ENCODE data around the gene POLR2F.

POLR2F gene

DNA sequence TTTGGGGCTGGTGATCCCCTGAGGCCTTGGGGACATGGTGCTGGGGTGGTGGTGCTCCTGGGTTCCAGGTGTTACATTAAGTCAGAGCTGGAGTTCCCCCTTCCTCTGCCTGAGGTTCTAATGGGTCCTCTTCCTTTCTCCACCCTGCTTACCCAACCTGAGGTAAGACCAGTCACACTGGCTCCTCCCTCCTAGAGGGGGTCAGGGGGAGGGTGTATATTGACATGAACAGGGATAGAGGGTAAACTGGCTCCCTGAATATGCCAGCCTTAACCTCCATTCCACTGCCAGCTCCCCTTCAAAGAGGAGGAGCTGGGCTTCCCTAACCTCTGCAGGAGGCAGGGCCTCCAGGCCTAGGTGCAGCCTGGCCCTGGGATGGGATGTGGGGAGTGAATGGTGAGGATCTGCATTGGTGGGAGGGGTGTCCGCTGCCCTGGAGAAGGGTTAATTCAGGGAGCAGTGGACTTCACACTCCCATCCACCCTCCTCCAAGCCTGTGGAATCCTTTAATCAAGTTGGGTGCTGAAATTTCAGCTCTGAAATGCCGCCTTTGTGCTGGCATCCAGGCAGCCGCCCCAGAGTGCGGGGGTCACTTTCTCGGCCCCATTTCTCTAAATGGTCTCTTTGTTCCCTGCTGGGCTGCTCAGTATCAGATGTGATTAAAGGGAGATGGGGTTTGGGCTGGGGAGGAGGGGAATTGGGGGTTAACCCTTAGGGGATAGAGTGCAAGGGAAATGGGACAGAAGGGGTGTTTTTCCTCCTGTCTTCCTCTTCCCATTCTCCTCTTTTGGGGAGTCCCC lies 15.2 kb downstream of the POLR2F start:
- no peak for TF ChIP-seq EGR1 (IDR thresholded peaks at IDR 0.05)
- no peak for TF ChIP-seq CREB1 (IDR thresholded peaks at IDR 0.05; ENCODE audit: low read depth)
- no peak for TF ChIP-seq EP300 (IDR thresholded peaks at IDR 0.05; ENCODE audit: borderline replicate concordance)
- TF ChIP-seq REST (IDR thresholded peaks at IDR 0.05; ENCODE audit: low read depth), result no peak
- TF ChIP-seq CEBPB (IDR thresholded peaks at IDR 0.05), result no peak
- TF ChIP-seq, protein P1, sequence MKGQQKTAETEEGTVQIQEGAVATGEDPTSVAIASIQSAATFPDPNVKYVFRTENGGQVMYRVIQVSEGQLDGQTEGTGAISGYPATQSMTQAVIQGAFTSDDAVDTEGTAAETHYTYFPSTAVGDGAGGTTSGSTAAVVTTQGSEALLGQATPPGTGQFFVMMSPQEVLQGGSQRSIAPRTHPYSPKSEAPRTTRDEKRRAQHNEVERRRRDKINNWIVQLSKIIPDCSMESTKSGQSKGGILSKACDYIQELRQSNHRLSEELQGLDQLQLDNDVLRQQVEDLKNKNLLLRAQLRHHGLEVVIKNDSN (IDR thresholded peaks at IDR 0.05), result no peak
- no peak for TF ChIP-seq RAD21 (IDR thresholded peaks at IDR 0.05; ENCODE audit: low read depth)
- TF ChIP-seq YY1 (IDR thresholded peaks at IDR 0.05; ENCODE audit: low read depth), result no peak
- no peak for TF ChIP-seq NFIC (IDR thresholded peaks at IDR 0.05)
- no peak for TF ChIP-seq TAF1 (IDR thresholded peaks at IDR 0.05; ENCODE audit: low read depth)
- no peak for TF ChIP-seq FOXM1 (IDR thresholded peaks at IDR 0.05; ENCODE audit: borderline replicate concordance, low read depth)
- no peak for TF ChIP-seq ZBTB7A (IDR thresholded peaks at IDR 0.05; ENCODE audit: low read depth)

GRCh38 chr22:37970864-37971263 lies 17.4 kb downstream of the POLR2F start:
- TF ChIP-seq ZBTB7A (IDR thresholded peaks at IDR 0.05; ENCODE audit: low read depth) (no peak), NFIC (IDR thresholded peaks at IDR 0.05) (no peak), REST (IDR thresholded peaks at IDR 0.05; ENCODE audit: low read depth) (no peak), EP300 (IDR thresholded peaks at IDR 0.05; ENCODE audit: borderline replicate concordance) (no peak), YY1 (IDR thresholded peaks at IDR 0.05; ENCODE audit: low read depth) (no peak), RAD21 (IDR thresholded peaks at IDR 0.05; ENCODE audit: low read depth) (no peak), EGR1 (IDR thresholded peaks at IDR 0.05) (no peak), TEAD4 (IDR thresholded peaks at IDR 0.05) (no peak), FOXM1 (IDR thresholded peaks at IDR 0.05; ENCODE audit: borderline replicate concordance, low read depth) (no peak), CREB1 (IDR thresholded peaks at IDR 0.05; ENCODE audit: low read depth) (no peak), TCF12 (IDR thresholded peaks at IDR 0.05; ENCODE audit: low read depth) (no peak), CEBPB (IDR thresholded peaks at IDR 0.05) (no peak), TAF1 (IDR thresholded peaks at IDR 0.05; ENCODE audit: low read depth) (no peak)
- TF ChIP-seq, protein P1 (IDR thresholded peaks at IDR 0.05), result no peak
- TF ChIP-seq, protein P2, sequence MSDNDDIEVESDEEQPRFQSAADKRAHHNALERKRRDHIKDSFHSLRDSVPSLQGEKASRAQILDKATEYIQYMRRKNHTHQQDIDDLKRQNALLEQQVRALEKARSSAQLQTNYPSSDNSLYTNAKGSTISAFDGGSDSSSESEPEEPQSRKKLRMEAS (IDR thresholded peaks at IDR 0.05), result no peak

DNA sequence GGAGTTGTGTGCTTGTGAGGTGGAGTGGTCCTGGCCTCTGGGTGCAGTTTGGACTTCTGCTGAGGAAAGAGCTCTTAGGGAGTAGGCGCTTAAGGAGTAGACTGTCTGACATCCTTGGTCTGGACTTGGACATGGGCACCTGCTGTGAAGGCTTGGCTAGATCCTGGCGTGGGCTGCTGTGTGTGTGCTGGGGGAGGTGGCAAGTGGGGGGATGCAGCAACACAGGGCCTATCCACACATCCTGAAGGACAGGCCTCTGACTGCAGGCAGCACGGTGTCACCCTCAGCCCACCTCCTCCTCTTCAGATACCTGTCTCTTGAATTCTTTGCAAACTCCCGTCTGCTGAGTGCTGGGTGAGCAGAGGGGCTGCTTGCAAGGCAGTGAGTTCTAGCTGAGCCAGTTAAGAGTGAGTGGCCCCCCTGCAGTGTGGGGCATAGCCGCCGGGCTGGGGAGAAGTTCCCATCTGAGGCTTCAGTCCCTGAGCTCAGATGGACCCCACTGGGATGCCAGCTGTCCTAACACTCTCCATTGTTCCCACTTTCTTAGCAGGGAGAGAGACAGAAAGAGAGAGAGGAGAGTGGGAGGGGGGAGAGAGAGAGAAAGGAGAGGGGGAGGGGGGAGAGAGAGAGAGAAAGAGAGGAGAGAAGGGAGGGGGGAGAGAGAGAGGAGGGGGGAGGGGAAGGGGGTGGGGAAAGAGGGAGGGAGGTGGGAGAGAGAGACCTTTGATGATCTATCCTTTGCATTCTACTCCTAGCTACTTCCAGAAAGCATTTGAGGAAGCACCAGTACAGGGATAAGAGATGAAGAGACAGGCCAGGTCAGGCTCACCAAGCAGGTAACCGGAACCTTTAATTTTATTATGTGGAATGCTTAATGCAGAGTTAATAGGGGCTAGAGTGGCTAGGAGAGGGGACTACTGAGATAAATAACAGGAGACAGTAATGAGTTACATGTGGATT lies 18.3 kb downstream of the POLR2F start:
- TF ChIP-seq FOXM1 (IDR thresholded peaks at IDR 0.05; ENCODE audit: borderline replicate concordance, low read depth) (no peak), REST (IDR thresholded peaks at IDR 0.05; ENCODE audit: low read depth) (no peak), TCF12 (IDR thresholded peaks at IDR 0.05; ENCODE audit: low read depth) (no peak)

DNA sequence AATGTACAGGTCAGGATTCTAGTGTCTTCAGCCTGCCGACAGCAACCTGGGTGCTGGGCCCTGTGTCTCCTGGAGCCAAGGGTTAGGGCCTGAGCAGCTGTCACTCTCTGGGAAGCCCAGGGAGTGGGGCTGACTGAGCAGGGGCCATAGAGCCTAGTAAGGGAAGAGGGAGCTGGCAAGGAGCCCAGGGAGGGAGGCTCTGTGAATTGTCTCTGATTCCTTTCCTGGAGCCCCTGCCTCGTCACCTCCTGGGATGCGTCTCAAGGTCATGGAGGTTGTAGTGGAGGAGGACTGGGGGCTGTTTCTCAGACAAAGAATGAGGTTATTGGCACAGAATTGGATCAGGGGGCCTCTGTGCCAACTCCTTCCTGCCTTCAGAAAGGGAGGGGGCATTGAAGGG lies 19.0 kb downstream of the POLR2F start:
- no peak for TF ChIP-seq REST (IDR thresholded peaks at IDR 0.05; ENCODE audit: low read depth)
- no peak for TF ChIP-seq YY1 (IDR thresholded peaks at IDR 0.05; ENCODE audit: low read depth)
- TF ChIP-seq, protein P1 (IDR thresholded peaks at IDR 0.05), result no peak
- no peak for TF ChIP-seq EGR1 (IDR thresholded peaks at IDR 0.05)
- TF ChIP-seq ZBTB7A (IDR thresholded peaks at IDR 0.05; ENCODE audit: low read depth), result no peak
- no peak for TF ChIP-seq RAD21 (IDR thresholded peaks at IDR 0.05; ENCODE audit: low read depth)
- no peak for TF ChIP-seq EP300 (IDR thresholded peaks at IDR 0.05; ENCODE audit: borderline replicate concordance)
- no peak for TF ChIP-seq TCF12 (IDR thresholded peaks at IDR 0.05; ENCODE audit: low read depth)
- no peak for TF ChIP-seq CEBPB (IDR thresholded peaks at IDR 0.05)
- no peak for TF ChIP-seq TEAD4 (IDR thresholded peaks at IDR 0.05)

Data from Ishikawa (cell line).